LNCaP clone FGC (cell line): Measurements from ENCODE around the gene ROM1.

ENCODE experiments used
- DNase-seq: peaks from one replicate; pipeline ENCODE4 v3.0.0-alpha.2; 2011; ENCODE audit warnings: low read depth
- H3K4me3 ChIP-seq: 2 replicates; pipeline ENCODE4 v1.5.1; 2011; ENCODE audit warnings: mild to moderate bottlenecking, low read depth, low read length, control low read depth
- CTCF ChIP-seq: IDR thresholded peaks from 2 replicates; pipeline ENCODE4 v1.5.1; 2012; ENCODE audit warnings: mild to moderate bottlenecking; ENCODE audit not compliant: control insufficient read depth, insufficient read depth; ENCODE audit errors: extremely low read depth

Gene ROM1

DNA sequence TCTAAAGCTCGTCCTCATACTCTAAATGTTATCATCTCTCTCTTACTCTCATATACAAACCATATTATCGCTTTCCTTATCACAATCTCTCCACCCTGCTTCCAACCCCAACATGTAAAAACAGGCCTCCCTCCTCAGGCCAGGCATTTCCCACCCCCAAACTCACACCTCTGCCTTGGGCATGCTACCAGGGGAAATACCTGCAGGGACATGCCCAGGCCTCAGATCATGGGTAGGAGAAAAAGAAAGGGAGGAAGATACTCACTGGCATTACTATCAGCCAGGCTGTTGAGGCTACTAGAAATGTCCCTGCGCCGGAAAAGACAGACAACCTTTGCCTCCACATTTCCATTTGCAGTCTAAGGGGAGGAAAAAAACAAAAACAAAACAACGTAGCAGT lies 13.2 kb upstream of the ROM1 start:
- no peak for DNase-seq
- TF ChIP-seq CTCF = no peak
- peak overlapping the region; percentile 99 for H3K4me3 ChIP-seq

- no peak for DNase-seq
- H3K4me3 ChIP-seq = peak overlapping the region; percentile 99
- TF ChIP-seq CTCF = no peak
Measured at GRCh38 chr11:62600367-62601121, 12.5 kb upstream of the ROM1 start.

DNA sequence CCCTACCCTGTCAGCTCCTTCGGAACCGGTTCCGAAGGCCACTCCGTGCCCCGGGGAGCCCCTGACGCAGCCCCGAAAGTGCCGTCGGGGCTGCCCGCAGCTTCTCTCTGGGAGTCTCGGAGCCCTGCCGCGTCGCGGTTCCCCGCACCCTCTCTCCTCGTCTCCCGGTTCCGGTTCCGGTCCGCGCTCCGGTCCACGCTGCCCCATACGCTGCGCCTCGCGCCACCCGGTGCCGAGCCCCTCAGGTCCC lies 12.0 kb upstream of the ROM1 start:
- peak overlapping the region; percentile 99 for H3K4me3 ChIP-seq
- no peak for DNase-seq
- TF ChIP-seq CTCF = no peak

DNA sequence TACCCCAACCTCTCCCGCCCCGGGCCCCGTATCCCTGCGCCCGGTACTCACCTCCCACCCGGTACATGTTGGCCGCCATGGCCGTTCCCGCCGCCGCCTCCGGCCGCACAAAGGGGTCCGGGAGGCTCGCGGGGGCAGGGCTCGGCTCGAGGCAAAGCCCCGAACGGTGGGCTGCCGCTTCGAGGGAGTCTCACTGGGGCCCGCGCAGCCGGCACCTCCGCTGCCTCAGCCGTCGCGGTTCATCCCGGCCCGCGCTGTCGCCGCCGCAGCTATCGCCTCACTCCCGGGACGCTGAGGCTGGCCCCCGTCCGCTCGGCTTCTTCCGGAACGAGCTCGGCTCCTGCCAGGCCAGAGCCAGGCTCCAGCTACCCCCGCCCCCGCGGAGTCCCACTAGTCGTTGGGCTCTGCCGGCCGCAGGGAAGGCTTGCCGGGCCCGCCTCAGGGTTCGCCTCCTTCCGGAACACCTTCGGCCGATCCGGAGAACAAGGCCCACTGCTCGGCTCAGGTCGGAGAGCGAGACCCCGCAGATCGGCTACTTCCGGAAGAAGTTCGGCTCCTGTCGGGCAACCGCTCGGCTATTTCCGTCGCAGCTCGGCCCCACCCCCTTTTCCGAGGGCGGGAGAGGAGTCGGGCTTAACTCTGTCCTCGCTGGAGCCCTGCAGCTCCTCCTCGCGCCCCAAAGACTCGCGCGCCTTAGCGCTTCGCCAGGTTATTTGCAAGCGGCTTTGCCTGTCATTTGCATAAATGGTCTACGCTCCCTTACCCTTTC lies 11.5 kb upstream of the ROM1 start, which contains the start of gene MTA2:
Gene MTA2, minus strand, starts transcription at position 494 of the 769 bp plus-strand sequence. Its CDS starts 415 bp downstream, at position 79.
- peak within 1 kb of the TSS; percentile 99 for H3K4me3 ChIP-seq
- peak; percentile 93 for DNase-seq
- no peak for TF ChIP-seq CTCF

DNA sequence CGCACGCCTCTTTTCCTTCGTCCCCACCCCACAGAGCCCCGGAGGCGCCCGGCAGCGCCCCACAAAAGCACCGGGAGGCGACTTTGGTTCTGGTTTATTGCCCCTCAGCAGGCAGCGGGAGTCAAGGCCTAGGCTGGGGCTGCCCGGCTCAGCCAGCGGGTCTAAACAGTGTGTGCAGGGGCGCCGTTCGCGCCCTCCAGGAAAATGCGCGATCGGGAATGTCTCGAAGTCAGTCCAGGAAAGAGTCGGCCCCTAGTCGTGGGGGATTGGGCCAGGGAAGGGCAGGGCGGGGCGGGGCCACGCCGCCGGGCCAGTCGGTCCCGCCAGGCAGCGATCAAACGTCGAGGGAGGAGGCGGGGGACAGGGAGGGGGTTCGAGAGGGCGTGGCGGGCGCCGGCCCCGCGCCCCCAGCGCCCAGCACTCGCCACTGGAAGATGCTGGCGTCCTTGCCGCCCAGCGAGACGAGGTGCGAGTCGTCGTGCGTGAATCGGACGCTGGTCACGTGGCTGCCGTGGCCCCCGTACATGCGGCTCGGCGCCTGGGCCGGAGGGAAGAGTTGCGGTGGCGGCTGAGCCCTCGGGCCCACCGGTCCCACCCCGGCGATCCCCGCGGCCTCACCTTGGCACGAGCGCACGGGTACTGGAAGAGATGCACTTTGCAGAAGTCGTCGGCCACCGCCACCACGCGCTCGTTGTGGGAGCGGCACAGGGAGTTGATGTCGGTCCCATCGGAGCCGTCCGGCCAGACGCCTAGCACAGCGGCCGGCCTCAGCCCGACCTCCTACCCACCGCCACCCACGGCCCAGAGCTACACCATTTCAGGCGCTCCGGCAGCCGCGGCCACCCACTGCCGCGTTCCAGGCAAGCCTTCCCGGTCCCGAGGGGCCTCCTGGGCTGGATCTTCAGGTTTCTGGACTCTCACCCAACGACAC lies 10.7 kb upstream of the ROM1 start:
- DNase-seq = no peak
- TF ChIP-seq CTCF = no peak
- peak overlapping the region; percentile 99 for H3K4me3 ChIP-seq

DNA sequence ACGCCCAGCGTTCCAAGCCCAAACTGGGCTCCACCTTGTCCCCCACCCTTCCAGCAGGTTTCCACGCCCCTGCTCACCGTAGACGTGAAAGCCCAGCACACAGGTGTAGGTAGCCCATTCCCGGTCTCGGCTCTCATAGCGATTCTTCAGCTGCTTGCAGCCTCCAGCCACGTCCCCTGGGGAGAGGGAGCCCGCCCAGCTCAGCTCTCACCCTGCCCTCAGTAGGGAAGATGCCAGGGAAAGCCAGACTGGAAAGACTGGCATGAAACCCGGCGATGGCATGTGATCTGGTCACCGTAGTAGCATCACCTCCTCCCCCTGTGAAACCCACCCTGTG lies 10.0 kb upstream of the ROM1 start:
- DNase-seq = no peak
- H3K4me3 ChIP-seq = peak overlapping the region; percentile 99
- TF ChIP-seq CTCF = no peak
